Measurements from ENCODE around the gene PMEPA1. TPM values are rescaled to one million over a fixed set of nuclear protein-coding genes. Genes with fewer than 3 reads are reported as not detected.

PMEPA1 gene
- total and polyA plus RNA-seq, 4 donors, result 14.3 to 30.5 (median 19.7) TPM

GRCh38 chr20:57650756-57651483 lies 58.9 kb downstream of the PMEPA1 start:
- Histone ChIP-seq H3K9me3 (ENCODE audit: control insufficient read depth, insufficient read depth, low read length) (no peaks in the 10 kb centered on the region), H3K27ac (ENCODE audit: low read depth, low read length) (no peak overlapping the region), H3K4me3 (ENCODE audit: low read depth, low read length) (no peak overlapping the region), H3K27me3 (ENCODE audit: control insufficient read depth, insufficient read depth, low read length) (no peaks in the 10 kb centered on the region), H3K36me3 (ENCODE audit: control insufficient read depth, insufficient read depth, low read length) (peaks cover 49% of the 10 kb centered on the region), H3K4me1 (ENCODE audit: control insufficient read depth, insufficient read depth, low read length) (peaks cover 19% of the 10 kb centered on the region)
- WGBS (ENCODE audit: insufficient coverage), result 85% methylated on average over 19 of the region's 23 CpGs
- DNase-seq (ENCODE audit: low read depth in 4 of 6, low spot score in 6 of 6), result no peak

- peaks cover 43% of the 10 kb centered on the region for H3K36me3 ChIP-seq (ENCODE audit: control insufficient read depth, insufficient read depth, low read length)
- no peaks in the 10 kb centered on the region for H3K27me3 ChIP-seq (ENCODE audit: control insufficient read depth, insufficient read depth, low read length)
- 60% methylated on average over 1 of the region's 9 CpGs for WGBS (ENCODE audit: insufficient coverage)
- DNase-seq (ENCODE audit: low read depth in 4 of 6, low spot score in 6 of 6), result peak in 1 of 6 donors; percentile 0
- H3K9me3 ChIP-seq (ENCODE audit: control insufficient read depth, insufficient read depth, low read length), result no peaks in the 10 kb centered on the region
- H3K4me1 ChIP-seq (ENCODE audit: control insufficient read depth, insufficient read depth, low read length), result peaks cover 19% of the 10 kb centered on the region
- no peak overlapping the region for H3K4me3 ChIP-seq (ENCODE audit: low read depth, low read length)
- no peak overlapping the region for H3K27ac ChIP-seq (ENCODE audit: low read depth, low read length)
Measured at GRCh38 chr20:57650266-57650665, 59.5 kb downstream of the PMEPA1 start.

- Histone ChIP-seq H3K27me3 (ENCODE audit: control insufficient read depth, insufficient read depth, low read length) (no peaks in the 10 kb centered on the region), H3K36me3 (ENCODE audit: control insufficient read depth, insufficient read depth, low read length) (peaks cover 37% of the 10 kb centered on the region), H3K9me3 (ENCODE audit: control insufficient read depth, insufficient read depth, low read length) (peaks cover 2% of the 10 kb centered on the region), H3K4me3 (ENCODE audit: low read depth, low read length) (no peak overlapping the region), H3K27ac (ENCODE audit: low read depth, low read length) (no peak overlapping the region), H3K4me1 (ENCODE audit: control insufficient read depth, insufficient read depth, low read length) (peaks cover 13% of the 10 kb centered on the region)
- DNase-seq (ENCODE audit: low read depth in 4 of 6, low spot score in 6 of 6), result no peak
- 95% methylated on average over 14 of the region's 14 CpGs for WGBS (ENCODE audit: insufficient coverage)
Measured at GRCh38 chr20:57649617-57650015, 60.2 kb downstream of the PMEPA1 start.

- Histone ChIP-seq H3K9me3 (ENCODE audit: control insufficient read depth, insufficient read depth, low read length) (peaks cover 4% of the 10 kb centered on the region), H3K36me3 (ENCODE audit: control insufficient read depth, insufficient read depth, low read length) (peaks cover 36% of the 10 kb centered on the region), H3K27ac (ENCODE audit: low read depth, low read length) (no peak overlapping the region), H3K27me3 (ENCODE audit: control insufficient read depth, insufficient read depth, low read length) (no peaks in the 10 kb centered on the region), H3K4me1 (ENCODE audit: control insufficient read depth, insufficient read depth, low read length) (peaks cover 8% of the 10 kb centered on the region), H3K4me3 (ENCODE audit: low read depth, low read length) (no peak overlapping the region)
- no peak for DNase-seq (ENCODE audit: low read depth in 4 of 6, low spot score in 6 of 6)
- WGBS (ENCODE audit: insufficient coverage), result 82% methylated on average over 12 of the region's 15 CpGs
Measured at GRCh38 chr20:57648878-57649616, 60.8 kb downstream of the PMEPA1 start.

GRCh38 chr20:57647933-57648785 lies 61.7 kb downstream of the PMEPA1 start:
- H3K4me1 ChIP-seq (ENCODE audit: control insufficient read depth, insufficient read depth, low read length), result peaks cover 8% of the 10 kb centered on the region
- no peak overlapping the region for H3K4me3 ChIP-seq (ENCODE audit: low read depth, low read length)
- no peak overlapping the region for H3K27ac ChIP-seq (ENCODE audit: low read depth, low read length)
- WGBS (ENCODE audit: insufficient coverage), result 79% methylated on average over 17 of the region's 23 CpGs
- no peaks in the 10 kb centered on the region for H3K27me3 ChIP-seq (ENCODE audit: control insufficient read depth, insufficient read depth, low read length)
- peaks cover 6% of the 10 kb centered on the region for H3K9me3 ChIP-seq (ENCODE audit: control insufficient read depth, insufficient read depth, low read length)
- peaks cover 31% of the 10 kb centered on the region for H3K36me3 ChIP-seq (ENCODE audit: control insufficient read depth, insufficient read depth, low read length)
- DNase-seq (ENCODE audit: low read depth in 4 of 6, low spot score in 6 of 6), result peak in 1 of 6 donors; percentile 0

GRCh38 chr20:57647006-57647932 lies 62.5 kb downstream of the PMEPA1 start:
- Histone ChIP-seq H3K4me1 (ENCODE audit: control insufficient read depth, insufficient read depth, low read length) (peaks cover 4% of the 10 kb centered on the region), H3K4me3 (ENCODE audit: low read depth, low read length) (no peak overlapping the region), H3K36me3 (ENCODE audit: control insufficient read depth, insufficient read depth, low read length) (peaks cover 22% of the 10 kb centered on the region), H3K9me3 (ENCODE audit: control insufficient read depth, insufficient read depth, low read length) (peaks cover 6% of the 10 kb centered on the region), H3K27ac (ENCODE audit: low read depth, low read length) (no peak overlapping the region), H3K27me3 (ENCODE audit: control insufficient read depth, insufficient read depth, low read length) (no peaks in the 10 kb centered on the region)
- WGBS (ENCODE audit: insufficient coverage), result 78% methylated on average over 6 of the region's 12 CpGs
- peak in 1 of 6 donors; percentile 0 for DNase-seq (ENCODE audit: low read depth in 4 of 6, low spot score in 6 of 6)

- no peak for DNase-seq (ENCODE audit: low read depth in 4 of 6, low spot score in 6 of 6)
- Histone ChIP-seq H3K27me3 (ENCODE audit: control insufficient read depth, insufficient read depth, low read length) (no peaks in the 10 kb centered on the region), H3K36me3 (ENCODE audit: control insufficient read depth, insufficient read depth, low read length) (no peaks in the 10 kb centered on the region), H3K27ac (ENCODE audit: low read depth, low read length) (no peak overlapping the region), H3K4me1 (ENCODE audit: control insufficient read depth, insufficient read depth, low read length) (no peaks in the 10 kb centered on the region), H3K9me3 (ENCODE audit: control insufficient read depth, insufficient read depth, low read length) (peaks cover 3% of the 10 kb centered on the region), H3K4me3 (ENCODE audit: low read depth, low read length) (no peak overlapping the region)
- 78% methylated on average over 1 of the region's 5 CpGs for WGBS (ENCODE audit: insufficient coverage)
Measured at GRCh38 chr20:57638895-57639236, 70.9 kb downstream of the PMEPA1 start.

- Histone ChIP-seq H3K27me3 (ENCODE audit: control insufficient read depth, insufficient read depth, low read length) (no peaks in the 10 kb centered on the region), H3K9me3 (ENCODE audit: control insufficient read depth, insufficient read depth, low read length) (peaks cover 1% of the 10 kb centered on the region), H3K27ac (ENCODE audit: low read depth, low read length) (no peak overlapping the region), H3K36me3 (ENCODE audit: control insufficient read depth, insufficient read depth, low read length) (no peaks in the 10 kb centered on the region), H3K4me1 (ENCODE audit: control insufficient read depth, insufficient read depth, low read length) (no peaks in the 10 kb centered on the region), H3K4me3 (ENCODE audit: low read depth, low read length) (no peak overlapping the region)
- WGBS (ENCODE audit: insufficient coverage), result 90% methylated on average over 3 of the region's 7 CpGs
- no peak for DNase-seq (ENCODE audit: low read depth in 4 of 6, low spot score in 6 of 6)
Measured at GRCh38 chr20:57638173-57638894, 71.5 kb downstream of the PMEPA1 start.

All from spinal cord (tissue), 10 donors.